Caco-2 (cell line): ENCODE measurements around the gene ELF2. TPM values are rescaled to one million over a fixed set of nuclear protein-coding genes. Genes with fewer than 3 reads are reported as not detected.
A peak's percentile ranks its signal among the peaks of the same experiment; 100 is the strongest.

Experiments used
- BruUV-seq: library from RNA; stranded (reverse); fragments of 400-500 nt; replicated peaks from 2 replicates; lab custom pipeline; 2021; lab: Mats Ljungman, UMichigan
- CTCF ChIA-PET: fragments of 300-600 bp; sonication (Branson Sonifier 250); formaldehyde crosslinking; loops from one replicate; lab custom pipeline; 2022; ENCODE audit warnings: antibody characterized with exemption; lab: Charles Lee
- POLR2A ChIA-PET: fragments of 300-600 bp; sonication (Branson Sonifier 250); formaldehyde crosslinking; loops from one replicate; lab custom pipeline; 2022; ENCODE audit warnings: antibody characterized with exemption; lab: Charles Lee
- DNase-seq, 2 experiments: peaks; one replicate each; pipeline versions ENCODE4 v3.0.0 to v3.0.0-alpha.2; 2020 to 2022
- H3K27me3 ChIP-seq: replicated peaks from 2 replicates; pipeline ENCODE4 v1.6.0; 2011; ENCODE audit warnings: low read length; ENCODE audit not compliant: control insufficient read depth, insufficient read depth
- H3K36me3 ChIP-seq: 2 replicates; pipeline ENCODE4 v1.5.1; 2011; ENCODE audit warnings: low read length; ENCODE audit not compliant: control insufficient read depth, insufficient read depth
- H3K4me1 ChIP-seq: fragments of 250-450 bp; sonication (Bioruptor Pico); 2 replicates; pipeline ENCODE4 v1.5.1; 2020; ENCODE audit warnings: mild to moderate bottlenecking
- H3K4me3 ChIP-seq: 2 replicates; pipeline ENCODE4 v1.5.1; 2011; ENCODE audit warnings: low read depth, mild to moderate bottlenecking, control low read depth, low read length
- H3K9me3 ChIP-seq: fragments of 250-450 bp; sonication (Bioruptor Pico); 2 replicates; pipeline ENCODE4 v1.5.1; 2020; ENCODE audit warnings: mild to moderate bottlenecking, moderate library complexity
- H3K27ac Mint-ChIP-seq: one replicate; pipeline ENCODE4 v1.8.0; 2022; ENCODE audit warnings: mixed read lengths; ENCODE audit not compliant: unreplicated experiment
- H3K27me3 Mint-ChIP-seq: one replicate; pipeline ENCODE4 v1.8.0; 2022; ENCODE audit warnings: mixed read lengths; ENCODE audit not compliant: insufficient read depth, unreplicated experiment
- H3K36me3 Mint-ChIP-seq: one replicate; pipeline ENCODE4 v1.8.0; 2022; ENCODE audit warnings: mild to moderate bottlenecking, mixed read lengths; ENCODE audit not compliant: insufficient read depth, unreplicated experiment
- H3K4me1 Mint-ChIP-seq: one replicate; pipeline ENCODE4 v1.8.0; 2022; ENCODE audit warnings: low read depth, mixed read lengths; ENCODE audit not compliant: unreplicated experiment
- H3K4me3 Mint-ChIP-seq: one replicate; pipeline ENCODE4 v1.8.0; 2022; ENCODE audit warnings: mild to moderate bottlenecking, moderate library complexity, mixed read lengths; ENCODE audit not compliant: unreplicated experiment
- H3K9me3 Mint-ChIP-seq: one replicate; pipeline ENCODE4 v1.8.0; 2022; ENCODE audit warnings: mixed read lengths; ENCODE audit not compliant: unreplicated experiment
- intact Hi-C: fragments of 100-400 bp; cut with micrococcal nuclease; formaldehyde crosslinking; loops from one replicate; pipeline ENCODE4 v1.10.0; 2022; ENCODE audit not compliant: unreplicated experiment
- total RNA-seq: library from RNA; stranded (reverse); gene quantifications from 2 replicates; pipeline ENCODE4 v1.2.3, GENCODE V29; 2022
- TF ChIP-seq, protein P1 (sequence below), 2 experiments: fragments of 200-600 bp in 1 of 2; IDR thresholded peaks; 1 replicate in 1 of 2; 2 replicates in 1 of 2; pipeline versions ENCODE4 v1.5.1 to v1.8.0; 2011 to 2022; ENCODE audit warnings: antibody characterized with exemption in 1 of 2, control low read depth in 1 of 2, inconsistent platforms in 1 of 2, low read depth in 1 of 2, low read length in 1 of 2, mild to moderate bottlenecking in 1 of 2, moderate library complexity in 1 of 2; ENCODE audit not compliant: insufficient read depth in 1 of 2, severe bottlenecking in 1 of 2, unreplicated experiment in 1 of 2

The ELF2 gene
- total RNA-seq, 1 experiment from 2014 or later: 53.2 TPM

DNA sequence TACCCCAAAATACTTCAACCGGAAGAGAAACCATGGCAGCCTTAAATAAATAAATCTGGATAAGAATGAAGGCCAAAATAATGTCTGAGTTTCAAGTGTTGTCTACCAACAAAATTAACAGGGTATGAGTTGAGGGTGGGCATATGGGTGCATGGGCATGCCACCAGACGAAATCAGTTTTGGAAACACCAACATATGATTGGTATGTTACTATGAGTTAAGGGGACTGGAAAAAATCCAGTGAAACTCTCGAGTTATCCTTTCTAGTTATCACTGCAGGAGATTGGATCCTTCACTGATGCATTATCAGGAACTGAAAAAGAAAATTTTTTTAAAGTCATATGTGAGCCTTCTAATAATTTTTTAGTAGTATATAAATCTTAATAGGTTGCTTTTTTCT, 129.0 kb downstream of the ELF2 start:
- Histone ChIP-seq H3K4me1 (no peaks in the 10 kb centered on the region), H3K36me3 (peaks cover 3% of the 10 kb centered on the region), H3K27me3 (no peaks in the 10 kb centered on the region), H3K4me3 (no peak overlapping the region), H3K9me3 (no peaks in the 10 kb centered on the region)
- Mint-ChIP-seq H3K9me3 (no peaks in the 10 kb centered on the region), H3K4me1 (peaks cover 6% of the 10 kb centered on the region), H3K27me3 (no peaks in the 10 kb centered on the region), H3K36me3 (peaks cover 81% of the 10 kb centered on the region), H3K4me3 (no peak overlapping the region), H3K27ac (no peak overlapping the region)
- no peak for DNase-seq
- CTCF ChIA-PET: no interaction called here
- TF ChIP-seq, protein P1, sequence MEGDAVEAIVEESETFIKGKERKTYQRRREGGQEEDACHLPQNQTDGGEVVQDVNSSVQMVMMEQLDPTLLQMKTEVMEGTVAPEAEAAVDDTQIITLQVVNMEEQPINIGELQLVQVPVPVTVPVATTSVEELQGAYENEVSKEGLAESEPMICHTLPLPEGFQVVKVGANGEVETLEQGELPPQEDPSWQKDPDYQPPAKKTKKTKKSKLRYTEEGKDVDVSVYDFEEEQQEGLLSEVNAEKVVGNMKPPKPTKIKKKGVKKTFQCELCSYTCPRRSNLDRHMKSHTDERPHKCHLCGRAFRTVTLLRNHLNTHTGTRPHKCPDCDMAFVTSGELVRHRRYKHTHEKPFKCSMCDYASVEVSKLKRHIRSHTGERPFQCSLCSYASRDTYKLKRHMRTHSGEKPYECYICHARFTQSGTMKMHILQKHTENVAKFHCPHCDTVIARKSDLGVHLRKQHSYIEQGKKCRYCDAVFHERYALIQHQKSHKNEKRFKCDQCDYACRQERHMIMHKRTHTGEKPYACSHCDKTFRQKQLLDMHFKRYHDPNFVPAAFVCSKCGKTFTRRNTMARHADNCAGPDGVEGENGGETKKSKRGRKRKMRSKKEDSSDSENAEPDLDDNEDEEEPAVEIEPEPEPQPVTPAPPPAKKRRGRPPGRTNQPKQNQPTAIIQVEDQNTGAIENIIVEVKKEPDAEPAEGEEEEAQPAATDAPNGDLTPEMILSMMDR (IDR thresholded peaks at IDR 0.05; ENCODE audit: insufficient read depth in 1 of 2, low read depth in 1 of 2, low read length in 1 of 2, severe bottlenecking in 1 of 2, unreplicated experiment in 1 of 2): no peak
- intact Hi-C loops: no loop called here
- POLR2A ChIA-PET: no interaction called here
- no TSS peak for BruUV-seq

DNA sequence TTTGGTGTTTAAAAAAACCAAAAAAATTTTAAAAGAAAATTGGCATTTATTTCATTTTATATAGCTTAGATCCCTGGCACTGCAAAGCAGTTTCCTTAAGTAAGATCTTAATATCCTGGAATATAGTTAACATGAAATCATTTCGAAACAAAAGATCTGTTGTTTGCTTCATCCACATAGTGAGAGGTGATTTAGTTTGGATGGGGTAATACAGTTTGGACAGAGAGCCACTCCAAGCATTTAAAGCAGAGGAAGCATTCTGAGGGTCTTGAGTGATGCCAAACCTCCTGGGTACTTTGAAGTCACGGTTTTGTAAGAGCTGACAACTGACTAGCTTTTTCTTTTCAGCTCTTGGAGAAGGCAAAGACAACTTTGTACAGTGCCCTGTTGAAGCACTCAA, 132.7 kb downstream of the ELF2 start:
- ChIA-PET POLR2A (no interaction called here), CTCF (interaction anchor here (2.2 kb wide), 1 partner anchor 14 kb away, joined by 6 read pairs; no protein-coding TSS in a partner anchor)
- Mint-ChIP-seq H3K36me3 (peaks cover 91% of the 10 kb centered on the region), H3K4me3 (no peak overlapping the region), H3K9me3 (no peaks in the 10 kb centered on the region), H3K4me1 (peaks cover 6% of the 10 kb centered on the region), H3K27me3 (no peaks in the 10 kb centered on the region), H3K27ac (no peak overlapping the region)
- H3K4me1 ChIP-seq: no peaks in the 10 kb centered on the region
- peaks cover 3% of the 10 kb centered on the region for H3K36me3 ChIP-seq
- no peaks in the 10 kb centered on the region for H3K9me3 ChIP-seq
- TF ChIP-seq, protein P1 (IDR thresholded peaks at IDR 0.05; ENCODE audit: insufficient read depth in 1 of 2, low read depth in 1 of 2, low read length in 1 of 2, severe bottlenecking in 1 of 2, unreplicated experiment in 1 of 2): no peak
- no peak for DNase-seq
- BruUV-seq: no TSS peak
- H3K27me3 ChIP-seq: no peaks in the 10 kb centered on the region
- no peak overlapping the region for H3K4me3 ChIP-seq
- intact Hi-C loops: no loop called here

DNA sequence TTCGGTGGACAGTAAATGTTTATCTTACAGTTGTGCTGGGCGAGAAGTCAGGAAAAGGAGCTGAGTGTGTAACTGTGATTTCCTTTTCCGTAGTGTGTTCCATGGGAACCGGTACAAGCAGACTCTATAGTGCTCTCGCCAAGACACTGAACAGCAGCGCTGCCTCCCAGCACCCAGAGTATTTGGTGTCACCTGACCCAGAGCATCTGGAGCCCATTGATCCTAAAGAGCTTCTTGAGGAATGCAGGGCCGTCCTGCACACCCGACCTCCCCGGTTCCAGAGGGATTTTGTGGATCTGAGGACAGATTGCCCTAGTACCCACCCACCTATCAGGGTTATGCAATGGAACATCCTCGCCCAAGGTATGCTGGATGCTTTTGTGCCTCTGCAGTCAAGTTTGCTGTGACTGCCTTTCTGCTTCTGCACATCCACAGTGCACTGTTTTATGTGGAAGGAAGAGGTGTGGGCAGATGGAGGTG, 134.0 kb downstream of the ELF2 start:
- Mint-ChIP-seq H3K27me3 (no peaks in the 10 kb centered on the region), H3K36me3 (peaks cover 88% of the 10 kb centered on the region)
- BruUV-seq: no TSS peak

More for the DNA sequence above, 134.0 kb downstream of the ELF2 start:
- TF ChIP-seq, protein P1 (IDR thresholded peaks at IDR 0.05; ENCODE audit: insufficient read depth in 1 of 2, low read depth in 1 of 2, low read length in 1 of 2, severe bottlenecking in 1 of 2, unreplicated experiment in 1 of 2): no peak
- Mint-ChIP-seq H3K27ac (peak overlapping the region; percentile 42), H3K4me3 (no peak overlapping the region), H3K9me3 (no peaks in the 10 kb centered on the region), H3K4me1 (no peaks in the 10 kb centered on the region)
- Histone ChIP-seq H3K9me3 (no peaks in the 10 kb centered on the region), H3K4me3 (no peak overlapping the region), H3K27me3 (no peaks in the 10 kb centered on the region), H3K36me3 (peaks cover 3% of the 10 kb centered on the region), H3K4me1 (no peaks in the 10 kb centered on the region)
- intact Hi-C loops: no loop called here
- DNase-seq: peak in 1 of 2 experiments; percentile 18
- CTCF ChIA-PET: interaction anchor here (2.2 kb wide), 1 partner anchor 13 kb away, joined by 6 read pairs; no protein-coding TSS in a partner anchor
- POLR2A ChIA-PET: no interaction called here
